Measurements from ENCODE around the gene ARHGDIB. TPM values are rescaled to one million over a fixed set of nuclear protein-coding genes. Genes with fewer than 3 reads are reported as not detected.

ARHGDIB gene
- total RNA-seq, 1 experiment from 2014 or later, result 4.3 TPM

DNA sequence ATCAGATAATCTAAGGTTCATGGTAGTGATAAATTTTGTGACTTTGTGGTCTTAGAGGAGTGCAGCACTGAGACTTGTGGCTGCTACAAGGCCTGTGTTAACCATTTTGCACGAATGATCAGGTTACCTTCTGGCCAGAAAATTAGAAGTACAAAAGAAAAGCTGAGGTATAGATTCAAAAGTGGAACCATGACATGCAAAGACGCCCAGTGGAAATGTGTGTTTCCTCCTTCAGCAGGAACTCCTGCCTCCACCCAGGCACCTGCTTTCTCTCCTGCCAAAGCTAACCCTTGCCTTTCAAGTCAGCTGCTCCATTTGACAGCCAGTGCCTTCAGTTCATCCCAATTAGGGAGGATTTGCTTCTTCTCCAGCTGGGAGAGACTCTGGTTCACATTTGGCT lies 21.6 kb upstream of the ARHGDIB start:
- no peak for DNase-seq (ENCODE audit: low read depth, low spot score)
- Histone ChIP-seq H3K36me3 (ENCODE audit: control insufficient read depth in 1 of 2, insufficient read depth in 2 of 2, low read length in 2 of 2) (no peaks in the 10 kb centered on the region), H3K4me3 (replicated peaks in 1 of 2; ENCODE audit: low read depth in 1 of 2, low read length in 2 of 2) (no peak overlapping the region), H4K20me1 (ENCODE audit: insufficient read depth) (no peaks in the 10 kb centered on the region), H3K4me1 (ENCODE audit: control insufficient read depth in 1 of 2, insufficient read depth in 2 of 2, low read length in 2 of 2) (no peaks in the 10 kb centered on the region), H2AFZ (ENCODE audit: low read depth, low read length, poor library complexity, severe bottlenecking) (no peak overlapping the region), H3K79me2 (ENCODE audit: insufficient read depth, low read length) (no peaks in the 10 kb centered on the region), H3K9me2 (ENCODE audit: insufficient read depth) (no peaks in the 10 kb centered on the region), H3K27me3 (ENCODE audit: insufficient read depth, low read length) (no peaks in the 10 kb centered on the region), H3K9ac (ENCODE audit: low read length) (no peak overlapping the region), H3K9me3 (ENCODE audit: control insufficient read depth in 1 of 2, insufficient read depth in 1 of 2, low read depth in 1 of 2, low read length in 2 of 2) (no peaks in the 10 kb centered on the region), H3K4me2 (ENCODE audit: low read length) (no peak overlapping the region), H3K27ac (ENCODE audit: low read depth, low read length) (no peak overlapping the region)
- no peak for TF ChIP-seq EGR1 (IDR thresholded peaks at IDR 0.05; ENCODE audit: low read depth)
- no peak for TF ChIP-seq FOSL1 (IDR thresholded peaks at IDR 0.05; ENCODE audit: low read depth)
- TF ChIP-seq POLR2A (IDR thresholded peaks at IDR 0.05; ENCODE audit: borderline replicate concordance, extremely low read depth, insufficient read depth, insufficient read length), result no peak
- no peak for TF ChIP-seq ELF1 (IDR thresholded peaks at IDR 0.05; ENCODE audit: borderline replicate concordance, low read depth)
- no peak for TF ChIP-seq SP1 (IDR thresholded peaks at IDR 0.05; ENCODE audit: low read depth)
- TF ChIP-seq, protein P1, sequence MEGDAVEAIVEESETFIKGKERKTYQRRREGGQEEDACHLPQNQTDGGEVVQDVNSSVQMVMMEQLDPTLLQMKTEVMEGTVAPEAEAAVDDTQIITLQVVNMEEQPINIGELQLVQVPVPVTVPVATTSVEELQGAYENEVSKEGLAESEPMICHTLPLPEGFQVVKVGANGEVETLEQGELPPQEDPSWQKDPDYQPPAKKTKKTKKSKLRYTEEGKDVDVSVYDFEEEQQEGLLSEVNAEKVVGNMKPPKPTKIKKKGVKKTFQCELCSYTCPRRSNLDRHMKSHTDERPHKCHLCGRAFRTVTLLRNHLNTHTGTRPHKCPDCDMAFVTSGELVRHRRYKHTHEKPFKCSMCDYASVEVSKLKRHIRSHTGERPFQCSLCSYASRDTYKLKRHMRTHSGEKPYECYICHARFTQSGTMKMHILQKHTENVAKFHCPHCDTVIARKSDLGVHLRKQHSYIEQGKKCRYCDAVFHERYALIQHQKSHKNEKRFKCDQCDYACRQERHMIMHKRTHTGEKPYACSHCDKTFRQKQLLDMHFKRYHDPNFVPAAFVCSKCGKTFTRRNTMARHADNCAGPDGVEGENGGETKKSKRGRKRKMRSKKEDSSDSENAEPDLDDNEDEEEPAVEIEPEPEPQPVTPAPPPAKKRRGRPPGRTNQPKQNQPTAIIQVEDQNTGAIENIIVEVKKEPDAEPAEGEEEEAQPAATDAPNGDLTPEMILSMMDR (IDR thresholded peaks at IDR 0.05 in 2 of 3, conservative IDR thresholded peaks at IDR 0.05 in 1 of 3; ENCODE audit: borderline replicate concordance in 1 of 3, insufficient read depth in 1 of 3, low read depth in 2 of 3, low read length in 2 of 3), result no peak
- TF ChIP-seq, protein P2, sequence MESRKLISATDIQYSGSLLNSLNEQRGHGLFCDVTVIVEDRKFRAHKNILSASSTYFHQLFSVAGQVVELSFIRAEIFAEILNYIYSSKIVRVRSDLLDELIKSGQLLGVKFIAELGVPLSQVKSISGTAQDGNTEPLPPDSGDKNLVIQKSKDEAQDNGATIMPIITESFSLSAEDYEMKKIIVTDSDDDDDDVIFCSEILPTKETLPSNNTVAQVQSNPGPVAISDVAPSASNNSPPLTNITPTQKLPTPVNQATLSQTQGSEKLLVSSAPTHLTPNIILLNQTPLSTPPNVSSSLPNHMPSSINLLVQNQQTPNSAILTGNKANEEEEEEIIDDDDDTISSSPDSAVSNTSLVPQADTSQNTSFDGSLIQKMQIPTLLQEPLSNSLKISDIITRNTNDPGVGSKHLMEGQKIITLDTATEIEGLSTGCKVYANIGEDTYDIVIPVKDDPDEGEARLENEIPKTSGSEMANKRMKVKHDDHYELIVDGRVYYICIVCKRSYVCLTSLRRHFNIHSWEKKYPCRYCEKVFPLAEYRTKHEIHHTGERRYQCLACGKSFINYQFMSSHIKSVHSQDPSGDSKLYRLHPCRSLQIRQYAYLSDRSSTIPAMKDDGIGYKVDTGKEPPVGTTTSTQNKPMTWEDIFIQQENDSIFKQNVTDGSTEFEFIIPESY (IDR thresholded peaks at IDR 0.05; ENCODE audit: extremely low read depth, insufficient replicate concordance, low read length), result no peak
- TF ChIP-seq, protein P3, sequence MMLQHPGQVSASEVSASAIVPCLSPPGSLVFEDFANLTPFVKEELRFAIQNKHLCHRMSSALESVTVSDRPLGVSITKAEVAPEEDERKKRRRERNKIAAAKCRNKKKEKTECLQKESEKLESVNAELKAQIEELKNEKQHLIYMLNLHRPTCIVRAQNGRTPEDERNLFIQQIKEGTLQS (IDR thresholded peaks at IDR 0.05), result no peak
- TF ChIP-seq, protein P4, sequence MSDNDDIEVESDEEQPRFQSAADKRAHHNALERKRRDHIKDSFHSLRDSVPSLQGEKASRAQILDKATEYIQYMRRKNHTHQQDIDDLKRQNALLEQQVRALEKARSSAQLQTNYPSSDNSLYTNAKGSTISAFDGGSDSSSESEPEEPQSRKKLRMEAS (IDR thresholded peaks at IDR 0.05), result no peak
- TF ChIP-seq ZFX (IDR thresholded peaks at IDR 0.05), result no peak
- TF ChIP-seq EZH2 (IDR thresholded peaks at IDR 0.05), result no peak
- TF ChIP-seq TCF7L2 (IDR thresholded peaks at IDR 0.05; ENCODE audit: borderline replicate concordance, extremely low read depth, insufficient read depth, insufficient read length), result no peak
- no peak for TF ChIP-seq ZNF274 (IDR thresholded peaks at IDR 0.05; ENCODE audit: low read depth, low read length)
- no peak for TF ChIP-seq JUND (IDR thresholded peaks at IDR 0.05)
- TF ChIP-seq SIN3A (IDR thresholded peaks at IDR 0.05; ENCODE audit: low read depth), result no peak
- CTCF ChIA-PET, result interaction anchor here (1.0 kb wide), 1 partner anchor 13 kb away, joined by 3 read pairs; no protein-coding TSS in a partner anchor
- intact Hi-C loops (cut with micrococcal nuclease), result no loop called here
- no peak for ATAC-seq
- POLR2A ChIA-PET, result no interaction called here
- RAD21 ChIA-PET (ENCODE audit: low non-redundant PET in 1 of 2, low total read pairs in 2 of 2, uncharacterized antibody in 2 of 2, unreplicated experiment in 2 of 2), result no interaction called here
- no TSS peak for BruUV-seq (replicated peaks)
